HEK293T (cell line): ENCODE data around the gene GOLGA5.

Source experiments
- BHLHE40 ChIP-seq: fragments of 450-650 bp; IDR thresholded peaks from 2 replicates; pipeline ENCODE4 v1.6.1; 2016; ENCODE audit warnings: mild to moderate bottlenecking, moderate library complexity, borderline replicate concordance
- FOXK2 ChIP-seq: fragments of 450-650 bp; IDR thresholded peaks from 2 replicates; pipeline ENCODE4 v1.6.1; 2016; ENCODE audit warnings: mild to moderate bottlenecking
- NFRKB ChIP-seq: fragments of 450-650 bp; IDR thresholded peaks from 2 replicates; pipeline ENCODE4 v1.6.1; 2016; ENCODE audit warnings: mild to moderate bottlenecking, moderate library complexity
- TARDBP ChIP-seq: fragments of 450-650 bp; IDR thresholded peaks from 2 replicates; pipeline ENCODE4 v1.6.1; 2016

DNA sequence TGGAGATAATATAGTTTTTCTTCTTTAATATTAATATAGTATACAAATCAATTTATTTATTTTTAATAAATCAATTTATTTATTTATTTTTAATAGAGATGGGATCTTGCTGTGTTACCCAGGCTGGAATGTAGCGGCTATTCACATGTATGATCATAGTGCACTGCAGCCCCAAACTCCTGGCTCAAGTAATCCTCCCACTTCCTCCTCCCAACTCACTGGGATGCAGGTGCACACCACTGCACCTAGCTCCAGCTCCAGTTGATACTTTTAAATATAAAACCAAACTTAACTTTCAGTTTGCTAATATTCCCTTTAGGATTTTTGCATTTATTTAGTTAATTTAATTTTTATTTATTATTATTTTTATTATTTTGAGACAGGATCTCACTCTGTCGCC lies 8.6 kb downstream of the GOLGA5 start:
- TF ChIP-seq FOXK2 (no peak), TARDBP (no peak), NFRKB (no peak), BHLHE40 (no peak)
